GM13977 (cell line): ENCODE data around the gene TYSND1.

Experiments
- DNase-seq: peaks from one replicate; pipeline ENCODE4 v3.0.0; 2012; ENCODE audit warnings: low spot score
- CTCF ChIP-seq: IDR thresholded peaks from 2 replicates; pipeline ENCODE4 v1.5.1; 2012; ENCODE audit warnings: mild to moderate bottlenecking, control low read depth; ENCODE audit not compliant: insufficient read depth; ENCODE audit errors: extremely low read depth, missing control alignments
- in situ Hi-C: fragments of 300-500 bp; cut with MboI; formaldehyde crosslinking; loops from one replicate; pipeline ENCODE4 v1.12.0; 2022; ENCODE audit warnings: low sequenced_read_pairs, low pct_unique_long_range_greater_than_20kb, mixed read lengths, inconsistent platforms; ENCODE audit not compliant: unreplicated experiment

TYSND1 gene

GRCh38 chr10:70120417-70120816, 26.1 kb downstream of the TYSND1 start:
- no peak for TF ChIP-seq CTCF
- in situ Hi-C loops: no loop called here
- no peak for DNase-seq

- in situ Hi-C loops: no loop called here
Observed at GRCh38 chr10:70119623-70120022, 26.9 kb downstream of the TYSND1 start.

GRCh38 chr10:70119197-70119596, 27.3 kb downstream of the TYSND1 start:
- in situ Hi-C loops: no loop called here
- DNase-seq: no peak
- no peak for TF ChIP-seq CTCF

More at GRCh38 chr10:70119623-70120022, 26.9 kb downstream of the TYSND1 start:
- TF ChIP-seq CTCF: no peak
- DNase-seq: no peak

- no peak for TF ChIP-seq CTCF
- DNase-seq: no peak
Observed at GRCh38 chr10:70118196-70118595, 28.3 kb downstream of the TYSND1 start.

GRCh38 chr10:70117646-70118045, 28.9 kb downstream of the TYSND1 start:
- TF ChIP-seq CTCF: no peak
- DNase-seq: no peak
- in situ Hi-C loops: no loop called here

More at GRCh38 chr10:70118196-70118595, 28.3 kb downstream of the TYSND1 start:
- in situ Hi-C loops: no loop called here

- TF ChIP-seq CTCF: peak; percentile 87
- in situ Hi-C loops: no loop called here
- peak; percentile 79 for DNase-seq
Observed at GRCh38 chr10:70115948-70116682, 30.4 kb downstream of the TYSND1 start.
